22Rv1 (cell line): Measurements from ENCODE around the gene SLC7A9.

Experiments
- ZFX ChIP-seq: fragments of 450-650 bp; IDR thresholded peaks from 2 replicates; pipeline ENCODE4 v1.6.1; 2017; ENCODE audit warnings: antibody characterized with exemption, borderline replicate concordance
- TF ChIP-seq, protein P1 (sequence below): fragments of 450-650 bp; IDR thresholded peaks from 2 replicates; pipeline ENCODE4 v1.5.1; 2017; ENCODE audit warnings: mild to moderate bottlenecking

DNA sequence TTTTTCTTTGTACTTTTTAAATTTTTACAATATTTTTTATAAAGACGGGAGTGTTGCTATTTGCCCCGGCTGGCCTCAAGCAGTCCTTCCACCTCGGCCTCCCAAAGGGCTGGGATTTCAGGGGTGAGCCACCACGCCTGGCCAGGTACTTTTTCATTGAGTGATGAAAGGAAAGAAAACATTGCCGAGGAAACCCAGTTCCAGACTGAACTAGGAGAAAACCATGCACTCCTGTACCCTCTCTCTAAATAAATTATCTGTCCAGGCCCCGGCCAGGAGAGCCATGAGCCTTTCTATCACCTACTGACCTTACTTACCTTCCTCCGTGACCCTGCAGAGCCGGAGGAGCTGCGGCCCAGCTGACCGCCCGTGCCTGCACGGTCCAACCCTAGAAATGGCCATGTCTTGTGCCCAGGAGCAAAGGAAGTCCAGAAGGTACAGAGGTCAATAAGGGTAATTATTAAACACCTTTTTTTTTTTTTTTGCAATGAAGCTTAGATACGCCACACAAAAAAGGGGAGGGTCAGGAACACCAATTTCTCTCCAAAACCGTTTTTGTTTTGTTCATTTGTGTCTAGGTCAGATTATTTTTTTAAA, at the start of gene SLC7A9:
- TF ChIP-seq, protein P1, sequence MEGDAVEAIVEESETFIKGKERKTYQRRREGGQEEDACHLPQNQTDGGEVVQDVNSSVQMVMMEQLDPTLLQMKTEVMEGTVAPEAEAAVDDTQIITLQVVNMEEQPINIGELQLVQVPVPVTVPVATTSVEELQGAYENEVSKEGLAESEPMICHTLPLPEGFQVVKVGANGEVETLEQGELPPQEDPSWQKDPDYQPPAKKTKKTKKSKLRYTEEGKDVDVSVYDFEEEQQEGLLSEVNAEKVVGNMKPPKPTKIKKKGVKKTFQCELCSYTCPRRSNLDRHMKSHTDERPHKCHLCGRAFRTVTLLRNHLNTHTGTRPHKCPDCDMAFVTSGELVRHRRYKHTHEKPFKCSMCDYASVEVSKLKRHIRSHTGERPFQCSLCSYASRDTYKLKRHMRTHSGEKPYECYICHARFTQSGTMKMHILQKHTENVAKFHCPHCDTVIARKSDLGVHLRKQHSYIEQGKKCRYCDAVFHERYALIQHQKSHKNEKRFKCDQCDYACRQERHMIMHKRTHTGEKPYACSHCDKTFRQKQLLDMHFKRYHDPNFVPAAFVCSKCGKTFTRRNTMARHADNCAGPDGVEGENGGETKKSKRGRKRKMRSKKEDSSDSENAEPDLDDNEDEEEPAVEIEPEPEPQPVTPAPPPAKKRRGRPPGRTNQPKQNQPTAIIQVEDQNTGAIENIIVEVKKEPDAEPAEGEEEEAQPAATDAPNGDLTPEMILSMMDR = no peak
- TF ChIP-seq ZFX = no peak
